Hippocampal formation (tissue), 2 donors: ENCODE data around the gene CCDC191.

Source experiments
- DNase-seq, 2 donors: peaks; one replicate each; lab custom pipeline; 2025; lab: John Stamatoyannopoulos, UW

The CCDC191 gene

GRCh38 chr3:114060906-114061655 is 4.8 kb upstream of the CCDC191 start:
- no peak for DNase-seq

GRCh38 chr3:114058646-114059045 is 2.3 kb upstream of the CCDC191 start:
- no peak for DNase-seq

- DNase-seq: no peak
Observed at GRCh38 chr3:114057011-114057347, 653 bp upstream of the CCDC191 start.

GRCh38 chr3:114052216-114052615 is 4.1 kb downstream of the CCDC191 start:
- no peak for DNase-seq

GRCh38 chr3:114043205-114043604 is 13.1 kb downstream of the CCDC191 start:
- DNase-seq: no peak

- no peak for DNase-seq
Observed at GRCh38 chr3:114035896-114036295, 20.4 kb downstream of the CCDC191 start.

- no peak for DNase-seq
Observed at GRCh38 chr3:114034787-114035545, 21.4 kb downstream of the CCDC191 start.

- no peak for DNase-seq
Observed at GRCh38 chr3:114034211-114034610, 22.1 kb downstream of the CCDC191 start.

- no peak for DNase-seq
Observed at GRCh38 chr3:114033721-114034120, 22.6 kb downstream of the CCDC191 start.

- DNase-seq: no peak
Observed at GRCh38 chr3:114026331-114026730, 30.0 kb downstream of the CCDC191 start.

GRCh38 chr3:114025451-114025850 is 30.9 kb downstream of the CCDC191 start:
- DNase-seq: no peak

- no peak for DNase-seq
Observed at GRCh38 chr3:114022145-114022802, 34.1 kb downstream of the CCDC191 start.

GRCh38 chr3:114020907-114021306 is 35.4 kb downstream of the CCDC191 start:
- no peak for DNase-seq

GRCh38 chr3:114019486-114019885 is 36.8 kb downstream of the CCDC191 start:
- no peak for DNase-seq

GRCh38 chr3:114014211-114014610 is 42.1 kb downstream of the CCDC191 start:
- DNase-seq: no peak

GRCh38 chr3:114011059-114011797 is 45.1 kb downstream of the CCDC191 start:
- DNase-seq: no peak

GRCh38 chr3:114005481-114005880 is 50.8 kb downstream of the CCDC191 start:
- DNase-seq: no peak

GRCh38 chr3:113985541-113985940 is 70.8 kb downstream of the CCDC191 start:
- DNase-seq: no peak

GRCh38 chr3:113983544-113983943 is 72.8 kb downstream of the CCDC191 start:
- no peak for DNase-seq

- no peak for DNase-seq
Observed at GRCh38 chr3:113981803-113982202, 74.5 kb downstream of the CCDC191 start.

- DNase-seq: no peak
Observed at GRCh38 chr3:113979916-113980315, 76.4 kb downstream of the CCDC191 start.

GRCh38 chr3:113977822-113978221 is 78.5 kb downstream of the CCDC191 start:
- DNase-seq: no peak
